ENCODE results near the gene RPS26. TPM values are rescaled to one million over a fixed set of nuclear protein-coding genes. Genes with fewer than 3 reads are reported as not detected.

Gene RPS26
- total and polyA plus RNA-seq, 12 donors = 6.9 to 1,370 (median 21.4) TPM

GRCh38 chr12:56010111-56010570 lies 31.6 kb upstream of the RPS26 start:
- Histone ChIP-seq H3K27ac (no peak overlapping the region), H3K36me3 (peaks cover 0 to 30% (median 0%) of the 10 kb centered on the region in 9 donors), H3K4me3 (no peak overlapping the region), H3K4me1 (peaks cover 0 to 16% (median 9%) of the 10 kb centered on the region in 9 donors), H3K27me3 (no peaks in the 10 kb centered on the region), H3K9me3 (no peaks in the 10 kb centered on the region)
- TF ChIP-seq CTCF (IDR thresholded peaks at IDR 0.05) = no peak
- ATAC-seq (no peak), DNase-seq (no peak)
- WGBS, 2 donors = 72 to 77% methylated on average over 2 of the region's 2 CpGs
- intact Hi-C loops (cut with DNase I) = no loop called here

DNA sequence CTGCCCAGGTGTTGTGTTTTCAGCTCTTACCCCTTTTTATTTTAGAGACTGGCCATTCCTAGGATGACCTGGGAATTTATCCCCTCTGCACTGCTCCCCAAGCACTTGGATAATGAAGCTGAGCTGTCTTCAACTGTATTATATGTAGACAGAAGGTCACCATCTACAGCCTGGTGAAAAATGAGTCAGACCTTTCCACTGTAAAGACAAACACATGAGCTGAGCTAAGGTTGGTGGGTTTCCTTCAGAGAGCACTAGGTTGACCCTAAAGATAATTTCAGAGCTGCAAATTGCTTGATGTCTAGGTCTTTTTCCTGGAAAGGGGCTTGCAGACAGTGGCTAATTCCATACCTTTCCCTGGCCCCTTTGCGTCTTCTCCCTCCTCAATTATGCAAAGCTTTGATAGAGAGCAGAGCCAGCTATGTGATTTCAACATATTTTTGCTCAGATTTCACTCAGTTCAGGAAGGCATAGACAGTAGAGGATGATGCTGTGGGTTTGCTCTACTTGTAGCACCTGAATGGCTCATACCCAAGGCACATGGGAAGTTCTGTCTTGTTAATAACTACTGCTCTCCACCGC lies 30.1 kb upstream of the RPS26 start:
- H3K27ac ChIP-seq = no peak overlapping the region
- no peaks in the 10 kb centered on the region for H3K9me3 ChIP-seq
- H3K4me3 ChIP-seq = no peak overlapping the region
- WGBS, 2 donors = 95 to 97% methylated on average over 2 of the region's 2 CpGs
- ATAC-seq (no peak), DNase-seq (no peak)
- no peak for TF ChIP-seq CTCF (IDR thresholded peaks at IDR 0.05)
- intact Hi-C loops (cut with DNase I) = no loop called here
- H3K4me1 ChIP-seq = peaks cover 0 to 15% (median 9%) of the 10 kb centered on the region in 9 donors
- H3K36me3 ChIP-seq = peaks cover 0 to 28% (median 0%) of the 10 kb centered on the region in 9 donors
- H3K27me3 ChIP-seq = no peaks in the 10 kb centered on the region

DNA sequence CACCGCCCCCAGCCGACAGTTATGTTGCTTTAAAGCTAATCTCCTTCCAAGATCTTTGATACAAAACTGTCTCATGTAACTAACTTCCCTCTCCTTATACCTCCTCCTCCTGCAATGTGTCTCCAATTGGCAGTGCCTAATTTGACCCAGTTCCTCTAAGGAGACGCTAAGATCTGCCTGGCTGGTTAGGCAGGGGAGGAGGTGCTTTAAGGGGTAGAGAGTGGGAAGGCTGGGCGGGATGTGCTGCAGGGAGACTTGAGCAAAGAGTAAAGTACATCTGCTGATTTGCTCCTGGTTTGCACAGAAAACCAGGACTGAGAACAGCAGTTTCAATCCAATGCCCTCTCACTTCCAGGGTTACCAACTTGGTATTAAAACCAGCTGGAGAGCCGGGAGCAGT lies 28.2 kb upstream of the RPS26 start:
- Histone ChIP-seq H3K9me3 (no peaks in the 10 kb centered on the region), H3K27ac (no peak overlapping the region), H3K36me3 (peaks cover 0 to 40% (median 0%) of the 10 kb centered on the region in 9 donors), H3K4me1 (peaks cover 0 to 3% (median 1%) of the 10 kb centered on the region in 9 donors), H3K27me3 (no peaks in the 10 kb centered on the region), H3K4me3 (no peak overlapping the region)
- 95% methylated on average over 5 of the region's 5 CpGs for WGBS, 2 donors
- DNase-seq = no peak
- no peak for ATAC-seq
- no peak for TF ChIP-seq CTCF (IDR thresholded peaks at IDR 0.05)
- intact Hi-C loops (cut with DNase I) = no loop called here

- no peak overlapping the region for H3K4me3 ChIP-seq
- H3K27ac ChIP-seq = no peak overlapping the region
- no peak for TF ChIP-seq CTCF (IDR thresholded peaks at IDR 0.05)
- peaks cover 0 to 48% (median 0%) of the 10 kb centered on the region in 9 donors for H3K36me3 ChIP-seq
- no peaks in the 10 kb centered on the region for H3K27me3 ChIP-seq
- no peaks in the 10 kb centered on the region for H3K4me1 ChIP-seq
- WGBS, 2 donors = 54 to 64% methylated on average over 2 of the region's 2 CpGs
- intact Hi-C loops (cut with DNase I) = no loop called here
- ATAC-seq (no peak), DNase-seq (no peak)
- H3K9me3 ChIP-seq = no peaks in the 10 kb centered on the region
Measured at GRCh38 chr12:56014205-56014604, 27.5 kb upstream of the RPS26 start.
